BE2C (cell line): ENCODE data around the gene GRM1.

Experiments
- DNase-seq: peaks from one replicate; pipeline ENCODE4 v3.0.0-alpha.2; 2020
- H3K27me3 ChIP-seq: fragments of 250-450 bp; sonication (Bioruptor Pico); 2 replicates; pipeline ENCODE4 v1.5.1; 2020; ENCODE audit warnings: mild to moderate bottlenecking
- H3K36me3 ChIP-seq: fragments of 250-450 bp; sonication (Bioruptor Pico); 2 replicates; pipeline ENCODE4 v1.5.1; 2020; ENCODE audit warnings: mild to moderate bottlenecking
- H3K4me1 ChIP-seq: fragments of 250-450 bp; sonication (Bioruptor Pico); 2 replicates; pipeline ENCODE4 v1.5.1; 2020
- H3K4me3 ChIP-seq: 2 replicates; pipeline ENCODE4 v1.5.1; 2011; ENCODE audit warnings: low read depth, low read length
- H3K9me3 ChIP-seq: fragments of 250-450 bp; sonication (Bioruptor Pico); 2 replicates; pipeline ENCODE4 v1.5.1; 2020
- TF ChIP-seq, protein P1 (sequence below): IDR thresholded peaks from 2 replicates; pipeline ENCODE4 v1.5.1; 2012; ENCODE audit warnings: mild to moderate bottlenecking, low read depth, low read length

Gene GRM1

DNA sequence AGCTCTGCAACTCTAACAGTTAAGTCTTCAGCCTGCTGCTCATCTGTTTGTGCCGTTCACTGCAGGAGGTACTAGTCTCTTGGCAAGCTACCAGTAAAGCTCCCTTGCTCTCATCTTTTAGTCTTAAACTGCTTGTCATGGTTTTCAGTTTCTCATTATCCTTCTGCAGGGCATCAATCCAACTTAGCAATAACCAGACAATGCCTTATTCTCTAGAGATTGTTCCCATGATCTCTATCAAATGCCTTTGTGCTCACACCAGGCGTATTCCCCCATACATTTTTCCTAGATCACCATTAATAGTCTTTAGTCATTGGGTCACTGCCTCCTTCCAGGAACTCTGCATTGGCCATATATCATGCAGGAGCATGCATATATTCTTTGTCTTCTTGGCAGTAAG lies 171.3 kb downstream of the GRM1 start:
- Histone ChIP-seq H3K4me1 (no peaks in the 10 kb centered on the region), H3K4me3 (no peak overlapping the region), H3K9me3 (no peaks in the 10 kb centered on the region), H3K27me3 (no peaks in the 10 kb centered on the region), H3K36me3 (no peaks in the 10 kb centered on the region)
- TF ChIP-seq, protein P1, sequence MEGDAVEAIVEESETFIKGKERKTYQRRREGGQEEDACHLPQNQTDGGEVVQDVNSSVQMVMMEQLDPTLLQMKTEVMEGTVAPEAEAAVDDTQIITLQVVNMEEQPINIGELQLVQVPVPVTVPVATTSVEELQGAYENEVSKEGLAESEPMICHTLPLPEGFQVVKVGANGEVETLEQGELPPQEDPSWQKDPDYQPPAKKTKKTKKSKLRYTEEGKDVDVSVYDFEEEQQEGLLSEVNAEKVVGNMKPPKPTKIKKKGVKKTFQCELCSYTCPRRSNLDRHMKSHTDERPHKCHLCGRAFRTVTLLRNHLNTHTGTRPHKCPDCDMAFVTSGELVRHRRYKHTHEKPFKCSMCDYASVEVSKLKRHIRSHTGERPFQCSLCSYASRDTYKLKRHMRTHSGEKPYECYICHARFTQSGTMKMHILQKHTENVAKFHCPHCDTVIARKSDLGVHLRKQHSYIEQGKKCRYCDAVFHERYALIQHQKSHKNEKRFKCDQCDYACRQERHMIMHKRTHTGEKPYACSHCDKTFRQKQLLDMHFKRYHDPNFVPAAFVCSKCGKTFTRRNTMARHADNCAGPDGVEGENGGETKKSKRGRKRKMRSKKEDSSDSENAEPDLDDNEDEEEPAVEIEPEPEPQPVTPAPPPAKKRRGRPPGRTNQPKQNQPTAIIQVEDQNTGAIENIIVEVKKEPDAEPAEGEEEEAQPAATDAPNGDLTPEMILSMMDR: no peak
- DNase-seq: no peak

DNA sequence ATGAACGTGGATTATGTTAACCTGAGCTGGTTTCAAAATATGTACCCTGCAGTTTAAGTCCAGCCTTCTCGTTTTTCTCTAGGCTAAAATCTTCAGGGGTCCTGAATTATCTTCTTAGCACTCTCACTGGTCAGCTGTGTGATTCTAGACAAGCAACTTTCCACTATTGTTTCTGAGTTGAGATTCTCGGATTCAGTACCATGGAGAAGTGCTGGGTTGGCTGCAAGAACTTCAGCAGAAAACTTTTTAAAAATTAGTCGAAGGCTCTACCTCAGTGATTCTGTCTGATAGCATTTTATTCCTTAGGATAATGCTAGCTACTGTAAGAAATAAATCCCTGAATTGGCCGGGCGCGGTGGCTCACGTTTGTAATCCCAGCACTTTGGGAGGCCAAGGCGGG lies 173.7 kb downstream of the GRM1 start:
- Histone ChIP-seq H3K9me3 (no peaks in the 10 kb centered on the region), H3K4me3 (no peak overlapping the region), H3K4me1 (no peaks in the 10 kb centered on the region), H3K27me3 (no peaks in the 10 kb centered on the region), H3K36me3 (no peaks in the 10 kb centered on the region)
- DNase-seq: no peak
- TF ChIP-seq, protein P1: no peak

DNA sequence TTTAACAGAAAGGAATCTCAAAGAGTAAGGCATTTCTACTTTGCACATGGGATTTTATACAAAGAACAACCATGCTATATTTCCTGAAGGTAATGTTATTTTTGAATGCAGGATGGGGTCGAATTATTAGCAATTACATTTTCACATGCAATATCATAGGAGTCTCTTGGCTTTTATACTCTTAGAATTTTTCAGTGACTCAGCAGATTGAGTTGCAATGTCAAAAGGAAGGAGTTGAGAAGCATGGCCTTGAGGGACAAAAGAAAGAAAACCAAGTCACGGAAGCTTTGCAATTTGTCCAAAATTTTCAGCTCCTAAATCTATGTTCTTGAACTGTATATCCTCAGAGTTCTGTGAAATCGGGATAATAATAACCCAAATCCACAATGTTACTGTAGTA lies 181.1 kb downstream of the GRM1 start:
- TF ChIP-seq, protein P1: no peak
- Histone ChIP-seq H3K4me1 (no peaks in the 10 kb centered on the region), H3K9me3 (no peaks in the 10 kb centered on the region), H3K4me3 (no peak overlapping the region), H3K27me3 (no peaks in the 10 kb centered on the region), H3K36me3 (no peaks in the 10 kb centered on the region)
- DNase-seq: no peak

DNA sequence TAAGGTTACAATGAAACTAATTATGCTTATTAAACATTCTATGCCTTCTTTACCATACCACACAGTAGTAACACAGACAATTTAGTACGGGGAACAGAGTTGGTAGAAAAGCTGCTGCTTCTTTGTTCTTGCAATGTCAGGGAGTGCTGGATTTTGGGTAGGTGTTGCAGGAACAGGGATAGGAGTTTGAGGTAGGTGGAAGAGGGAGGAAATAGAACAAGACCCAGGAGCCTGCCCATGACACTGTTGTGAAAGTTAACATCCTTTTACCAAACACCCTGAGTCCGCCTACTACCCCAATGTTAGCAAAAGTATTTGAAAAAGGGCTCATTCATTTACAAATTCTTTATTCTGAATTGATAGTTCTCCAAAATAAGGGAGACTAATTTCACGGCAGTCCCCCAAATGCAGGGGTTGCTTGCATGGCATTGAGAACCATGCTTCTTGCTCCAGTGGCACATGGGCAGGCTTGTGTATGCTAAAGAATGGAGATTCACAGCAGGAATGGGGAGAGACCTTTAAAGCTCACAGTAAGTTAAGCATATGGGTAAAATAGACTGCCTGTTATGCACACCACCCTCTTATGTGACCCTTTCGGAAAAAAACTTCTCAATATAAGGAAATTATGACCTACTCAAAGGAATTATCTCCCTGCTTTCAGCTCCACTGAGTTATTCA lies 181.7 kb downstream of the GRM1 start:
- Histone ChIP-seq H3K9me3 (no peaks in the 10 kb centered on the region), H3K36me3 (no peaks in the 10 kb centered on the region), H3K27me3 (no peaks in the 10 kb centered on the region), H3K4me1 (no peaks in the 10 kb centered on the region), H3K4me3 (no peak overlapping the region)
- no peak for DNase-seq
- TF ChIP-seq, protein P1: no peak

DNA sequence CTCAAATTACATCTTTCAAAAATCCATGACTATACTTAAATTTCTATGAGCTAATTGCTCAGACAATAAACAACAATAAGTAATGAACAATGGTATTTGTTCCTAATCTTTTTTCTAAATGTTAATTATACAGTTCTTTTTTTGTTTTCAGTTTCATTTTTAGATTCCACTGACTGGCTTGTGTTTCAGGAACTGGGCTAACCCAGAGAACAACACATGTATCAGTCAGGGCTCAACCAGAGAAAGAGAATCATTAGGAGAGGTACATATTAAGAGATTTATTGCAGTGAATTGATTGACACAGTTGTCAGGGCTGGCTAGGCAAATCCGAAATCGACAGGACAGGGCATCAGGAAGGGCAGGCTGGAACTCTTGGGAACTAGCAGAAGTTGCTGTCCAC lies 182.8 kb downstream of the GRM1 start:
- no peaks in the 10 kb centered on the region for H3K27me3 ChIP-seq
- no peaks in the 10 kb centered on the region for H3K36me3 ChIP-seq
- TF ChIP-seq, protein P1: no peak
- no peaks in the 10 kb centered on the region for H3K9me3 ChIP-seq
- no peak for DNase-seq
- no peaks in the 10 kb centered on the region for H3K4me1 ChIP-seq
- H3K4me3 ChIP-seq: no peak overlapping the region

DNA sequence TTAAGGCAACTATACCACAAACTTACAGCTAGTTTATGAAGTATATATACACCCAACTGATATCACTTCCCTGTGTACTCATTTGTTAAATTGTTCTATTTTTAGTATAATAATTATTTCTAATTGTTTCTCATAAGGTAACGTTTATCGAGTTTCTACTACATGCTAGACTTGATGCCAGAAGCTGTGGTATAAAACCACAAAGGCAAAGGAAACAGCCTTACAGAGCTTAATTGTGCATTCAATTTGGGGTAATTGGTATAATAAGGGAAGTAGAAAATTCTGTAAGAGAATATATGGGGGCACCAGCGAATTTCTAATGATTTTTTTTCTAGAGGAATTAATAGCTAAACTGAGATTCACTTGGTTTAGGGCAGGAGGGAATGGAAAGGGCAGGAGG lies 183.9 kb downstream of the GRM1 start:
- no peak overlapping the region for H3K4me3 ChIP-seq
- no peaks in the 10 kb centered on the region for H3K36me3 ChIP-seq
- no peaks in the 10 kb centered on the region for H3K4me1 ChIP-seq
- DNase-seq: no peak
- no peaks in the 10 kb centered on the region for H3K27me3 ChIP-seq
- H3K9me3 ChIP-seq: no peaks in the 10 kb centered on the region
- TF ChIP-seq, protein P1: no peak
